Cardiac fibroblast (primary cell): ENCODE data around the gene TCF12.

Source experiments
- DNase-seq, 2 donors: peaks; one replicate each; pipeline versions ENCODE4 v3.0.0 to v3.0.0-alpha.2; 2010; ENCODE audit warnings: low read depth in 2 of 2
- H3K4me3 ChIP-seq, 2 donors: replicated peaks in 1 of 2; 1 replicate in 1 of 2; 2 replicates in 1 of 2; pipeline ENCODE4 v1.5.1; 2011; ENCODE audit warnings: low read depth in 2 of 2, low read length in 2 of 2, mild to moderate bottlenecking in 2 of 2, moderate library complexity in 1 of 2
- CTCF ChIP-seq: IDR thresholded peaks from one replicate; pipeline ENCODE4 v1.5.1; 2011; ENCODE audit warnings: low read depth, mild to moderate bottlenecking, low read length, inconsistent platforms

The TCF12 gene

GRCh38 chr15:56913670-56914069, 4.8 kb upstream of the TCF12 start:
- DNase-seq, result peak; percentile 68 to 84
- TF ChIP-seq CTCF, result no peak
- no peak overlapping the region for H3K4me3 ChIP-seq

- DNase-seq, result no peak
- no peak overlapping the region for H3K4me3 ChIP-seq
- no peak for TF ChIP-seq CTCF
These were observed 2.6 kb upstream of the TCF12 start for GRCh38 chr15:56915888-56916287.

- DNase-seq, result no peak
- no peak overlapping the region for H3K4me3 ChIP-seq
- TF ChIP-seq CTCF, result no peak
These were observed 1.5 kb upstream of the TCF12 start for GRCh38 chr15:56916825-56917477.

- DNase-seq, result no peak
- H3K4me3 ChIP-seq, result peak overlapping the region; percentile 92 to 96
- TF ChIP-seq CTCF, result no peak
These were observed 795 bp upstream of the TCF12 start for GRCh38 chr15:56917652-56918045.

GRCh38 chr15:56919031-56919608, 676 bp downstream of the TCF12 start:
- no peak for TF ChIP-seq CTCF
- peak; percentile 72 to 76 for DNase-seq
- peak overlapping the region; percentile 92 to 96 for H3K4me3 ChIP-seq

- H3K4me3 ChIP-seq, result peak overlapping the region; percentile 92 to 96
- no peak for TF ChIP-seq CTCF
- DNase-seq, result peak; percentile 36 to 54
These were observed 1.3 kb downstream of the TCF12 start for GRCh38 chr15:56919609-56920366.
